ENCODE measurements around the gene BET1.
"Not testable (repeated sequence)": the region's sequence is repeated elsewhere in the genome, so short reads cannot be mapped to it uniquely, and the experiment has no call there.

BET1 gene

GRCh38 chr7:94004024-94004951 is at the start of gene BET1:
TSS of gene BET1 (minus strand) at chr7:94004355. CDS start at chr7:94004216, 139 bp downstream.
- DNase-seq (ENCODE audit: low spot score) = peak; percentile 94

DNA sequence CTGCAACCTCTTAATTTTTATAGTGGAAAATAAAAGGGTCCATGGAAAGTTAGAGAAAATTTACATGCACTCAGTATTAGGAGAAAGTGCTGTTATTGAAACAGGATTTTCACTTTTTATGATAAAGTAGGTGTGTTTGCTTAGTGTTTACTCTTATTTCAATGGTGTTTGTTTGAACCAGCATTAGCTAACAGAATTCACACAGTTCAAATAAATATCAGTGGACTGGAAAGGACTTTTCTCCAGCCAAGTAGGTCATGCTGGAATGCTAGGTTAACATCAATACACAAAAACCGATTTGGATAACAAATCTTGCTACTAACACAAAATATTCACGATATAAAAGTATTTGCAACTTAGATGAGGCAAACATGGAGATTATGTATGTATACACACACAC is 49.4 kb upstream of the BET1 start:
- no peak for DNase-seq (ENCODE audit: low spot score)

GRCh38 chr7:94052398-94053180 is 48.4 kb upstream of the BET1 start:
- DNase-seq (ENCODE audit: low spot score) = peak; percentile 39

DNA sequence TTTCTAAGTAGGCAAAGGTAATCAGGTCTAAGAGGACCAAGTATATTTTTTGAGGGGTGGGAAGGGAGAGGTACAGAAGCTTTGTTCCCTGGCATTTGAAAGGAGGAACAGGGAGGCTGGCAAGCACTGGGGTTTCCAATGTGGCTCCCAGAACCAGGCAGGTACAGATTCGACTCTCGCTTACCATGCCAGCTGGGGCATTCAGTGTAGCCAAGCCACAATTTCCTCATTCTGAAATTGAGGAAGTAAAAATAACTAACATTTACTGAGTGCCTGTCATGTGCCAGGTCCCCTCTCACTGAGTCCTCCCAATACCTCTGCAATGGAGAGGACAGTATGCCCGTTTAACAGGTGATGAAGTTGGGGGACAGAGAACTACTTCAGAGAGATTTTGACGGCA is 45.9 kb upstream of the BET1 start:
- DNase-seq (ENCODE audit: low spot score) = no peak

DNA sequence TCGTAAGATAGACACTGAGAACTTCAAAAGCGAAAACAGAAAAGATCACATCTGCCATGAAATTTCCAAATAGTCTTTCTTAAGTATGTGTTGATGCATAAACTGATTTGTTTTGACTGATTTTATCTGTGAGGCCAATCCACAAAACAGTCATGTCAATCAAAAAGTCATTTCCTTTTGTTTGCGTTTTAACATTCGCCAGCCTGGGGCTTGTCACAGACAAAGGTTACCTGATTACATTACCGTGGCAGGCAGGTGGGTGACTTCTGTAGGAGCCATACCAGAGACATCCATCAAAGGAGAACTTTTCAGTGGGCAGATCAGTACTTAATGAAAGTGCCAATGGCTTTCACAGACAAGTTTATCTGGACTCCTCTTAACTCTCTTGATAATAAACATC is 45.5 kb upstream of the BET1 start:
- DNase-seq (ENCODE audit: low spot score) = no peak

GRCh38 chr7:94048755-94049154 is 44.6 kb upstream of the BET1 start:
- no peak for DNase-seq (ENCODE audit: low spot score)

GRCh38 chr7:94047956-94048355 is 43.8 kb upstream of the BET1 start:
- DNase-seq (ENCODE audit: low spot score) = no peak

DNA sequence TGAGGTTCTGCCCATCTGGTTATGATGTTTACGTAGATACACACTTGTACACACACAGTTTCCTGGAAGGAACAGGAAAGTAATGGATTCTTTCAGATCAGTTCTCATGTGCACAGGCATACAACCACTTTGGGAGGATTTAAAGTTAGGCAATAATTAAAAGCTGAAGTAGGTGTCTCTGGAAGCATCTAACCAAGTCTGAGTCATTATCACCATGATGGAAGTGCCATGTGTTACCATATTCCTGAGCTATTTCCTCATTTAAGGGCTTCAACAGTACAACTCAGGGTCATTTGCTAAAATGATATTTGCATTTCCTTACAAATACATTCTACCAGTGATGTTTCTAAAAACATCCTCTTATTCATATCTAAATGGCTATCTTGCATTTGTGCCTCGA is 41.4 kb upstream of the BET1 start:
- DNase-seq (ENCODE audit: low spot score) = peak; percentile 73

GRCh38 chr7:94044806-94045205 is 40.7 kb upstream of the BET1 start:
- no peak for DNase-seq (ENCODE audit: low spot score)

DNA sequence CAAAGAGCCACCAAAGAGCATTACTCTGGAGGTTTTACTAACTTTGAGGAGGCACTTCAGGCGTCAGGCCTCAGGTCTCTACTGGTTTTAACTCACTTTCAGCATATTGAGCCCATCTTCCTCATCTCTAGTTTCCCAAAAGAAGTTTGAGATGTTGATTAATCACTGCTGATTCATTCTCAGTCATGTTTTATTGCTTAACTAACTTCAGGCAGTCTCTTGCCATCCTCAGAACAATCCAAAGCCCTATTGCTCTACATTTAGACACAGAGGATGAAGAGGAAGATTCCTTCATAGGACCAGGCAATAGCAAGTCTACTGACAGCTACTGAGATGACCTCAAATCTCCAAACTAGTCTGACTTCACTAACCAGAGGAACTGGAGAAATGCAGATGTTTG is 39.1 kb upstream of the BET1 start:
- peak; percentile 69 for DNase-seq (ENCODE audit: low spot score)

GRCh38 chr7:94042381-94042780 is 38.2 kb upstream of the BET1 start:
- DNase-seq (ENCODE audit: low spot score) = no peak

DNA sequence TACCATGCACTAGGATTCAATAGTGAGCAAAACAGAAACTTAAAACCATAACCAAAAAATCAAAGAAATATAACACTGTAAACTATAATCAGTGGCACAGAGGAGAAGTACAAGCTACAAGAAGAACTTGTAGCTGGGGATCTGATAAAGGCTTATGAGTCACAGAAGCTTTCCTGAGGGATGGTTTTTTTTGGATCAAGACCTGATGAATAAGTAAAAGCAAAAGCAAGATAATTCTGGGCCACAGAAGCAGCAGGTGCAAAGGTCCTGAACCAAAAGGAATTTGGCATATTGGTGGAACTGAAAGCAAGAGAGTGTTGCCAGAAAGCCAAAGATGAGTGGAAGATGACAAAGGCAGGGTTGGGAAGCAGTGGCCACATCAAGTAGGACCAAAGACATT is 37.4 kb upstream of the BET1 start:
- no peak for DNase-seq (ENCODE audit: low spot score)

DNA sequence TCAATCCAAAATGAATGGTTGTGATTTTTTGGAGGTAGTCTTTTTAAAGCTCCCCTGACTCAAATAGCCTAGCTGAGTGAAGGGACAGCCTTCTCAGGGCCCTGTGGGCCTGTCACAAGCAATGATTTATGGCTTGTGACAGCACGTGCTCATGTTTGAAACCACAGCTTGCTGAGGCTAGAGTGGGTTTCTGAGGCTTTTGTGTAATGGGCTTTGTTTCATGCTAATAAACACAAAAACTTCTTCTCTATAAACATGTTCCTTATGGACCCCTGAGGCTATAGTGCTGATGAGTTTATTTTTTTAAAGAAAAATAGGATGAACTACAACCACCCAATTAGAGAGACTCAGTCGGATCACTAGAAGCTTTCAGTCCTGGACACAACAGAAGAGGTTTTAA is 36.1 kb upstream of the BET1 start:
- DNase-seq (ENCODE audit: low spot score) = no peak

DNA sequence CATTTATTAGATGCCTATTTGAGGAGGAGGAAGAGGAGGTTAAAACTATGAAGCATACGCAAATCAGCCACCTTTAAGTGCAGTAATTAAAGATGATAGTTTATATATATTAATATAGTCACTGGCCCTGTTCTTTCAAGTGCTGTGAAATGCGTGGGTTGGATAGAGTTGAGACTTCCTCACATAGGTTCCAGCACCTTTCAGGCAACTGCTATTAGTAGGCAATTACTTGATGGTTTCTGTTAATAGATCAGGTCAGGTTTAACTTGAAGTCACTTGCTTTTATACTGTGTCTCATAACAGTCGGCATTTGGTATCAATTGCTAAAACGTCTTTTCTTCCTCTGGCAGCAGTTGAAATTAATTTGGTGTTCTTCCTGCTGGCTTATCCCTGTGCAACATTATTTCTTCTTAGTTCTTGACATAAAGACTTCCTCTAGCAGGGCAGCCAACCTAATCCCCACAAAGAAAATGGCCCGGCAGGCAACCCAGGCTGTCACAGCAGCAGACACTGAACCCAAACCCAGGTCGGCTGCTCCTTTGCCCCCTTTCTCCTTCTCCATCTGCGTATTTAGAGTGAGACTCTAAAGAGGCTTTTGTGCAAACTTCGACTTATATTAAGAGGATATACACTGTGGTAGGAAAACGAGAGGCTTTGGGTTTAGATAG is 35.3 kb upstream of the BET1 start:
- DNase-seq (ENCODE audit: low spot score) = no peak

- DNase-seq (ENCODE audit: low spot score) = no peak
These were observed 27.7 kb upstream of the BET1 start for GRCh38 chr7:94031865-94032264.

DNA sequence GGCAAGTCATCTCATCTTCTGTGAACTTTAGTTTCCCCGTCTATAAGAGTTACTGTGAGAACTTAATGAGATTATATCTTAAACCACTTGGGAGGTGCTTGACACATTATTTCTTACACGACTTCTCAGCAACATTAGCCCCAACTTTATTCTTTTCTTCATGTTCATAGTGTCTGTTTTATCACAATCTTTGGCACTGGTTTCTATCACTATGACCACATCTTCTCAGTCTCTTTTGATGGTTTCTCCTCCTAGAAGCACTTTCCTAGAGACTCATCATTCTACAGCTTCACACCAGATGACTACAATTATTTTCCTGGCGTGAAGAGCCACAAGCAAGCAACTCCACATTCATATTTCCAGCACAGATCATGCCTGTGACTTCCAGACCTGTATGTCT is 26.5 kb upstream of the BET1 start:
- DNase-seq (ENCODE audit: low spot score) = no peak

- DNase-seq (ENCODE audit: low spot score) = no peak
These were observed 25.8 kb upstream of the BET1 start for GRCh38 chr7:94029976-94030375.

- peak; percentile 37 for DNase-seq (ENCODE audit: low spot score)
These were observed 24.6 kb upstream of the BET1 start for GRCh38 chr7:94028768-94029167.

DNA sequence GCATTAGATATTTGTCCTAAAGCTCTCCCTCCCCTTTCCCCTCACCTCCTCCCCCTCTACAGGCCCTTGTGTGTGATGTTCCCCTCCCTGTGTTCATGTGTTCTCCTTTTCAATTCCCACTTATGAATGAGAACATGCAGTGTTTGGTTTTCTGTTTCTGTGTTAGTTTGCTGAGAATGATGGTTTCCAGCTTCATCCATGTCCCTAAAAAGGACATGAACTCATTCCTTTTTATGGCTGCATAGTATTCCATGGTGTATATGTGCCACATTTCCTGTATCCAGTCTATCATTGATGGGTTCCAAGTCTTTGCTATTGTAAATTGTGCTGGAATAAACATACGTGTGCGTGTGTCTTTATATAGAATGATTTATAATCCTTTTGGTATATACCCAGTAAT is 22.5 kb upstream of the BET1 start:
- not testable (repeated sequence) for DNase-seq (ENCODE audit: low spot score)

DNA sequence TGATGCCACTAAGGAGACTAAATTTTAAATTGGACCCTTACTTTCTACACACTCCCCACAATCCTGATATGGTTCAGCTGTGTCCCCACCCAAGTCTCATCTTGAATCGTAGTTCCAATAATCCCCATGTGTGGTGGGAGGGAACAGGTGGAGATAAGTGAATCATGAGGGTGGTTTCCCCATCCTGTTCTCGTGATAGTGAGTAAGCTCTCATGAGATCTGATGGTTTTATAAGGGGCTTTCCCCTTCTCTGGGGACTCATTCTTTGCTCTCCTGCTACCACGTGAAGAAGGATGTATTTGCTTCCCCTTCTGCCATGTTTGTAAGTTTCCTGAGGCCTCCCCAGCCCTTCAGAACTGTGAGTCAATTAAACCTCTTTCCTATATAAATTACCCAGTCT is 18.4 kb upstream of the BET1 start:
- peak; percentile 85 for DNase-seq (ENCODE audit: low spot score)

DNA sequence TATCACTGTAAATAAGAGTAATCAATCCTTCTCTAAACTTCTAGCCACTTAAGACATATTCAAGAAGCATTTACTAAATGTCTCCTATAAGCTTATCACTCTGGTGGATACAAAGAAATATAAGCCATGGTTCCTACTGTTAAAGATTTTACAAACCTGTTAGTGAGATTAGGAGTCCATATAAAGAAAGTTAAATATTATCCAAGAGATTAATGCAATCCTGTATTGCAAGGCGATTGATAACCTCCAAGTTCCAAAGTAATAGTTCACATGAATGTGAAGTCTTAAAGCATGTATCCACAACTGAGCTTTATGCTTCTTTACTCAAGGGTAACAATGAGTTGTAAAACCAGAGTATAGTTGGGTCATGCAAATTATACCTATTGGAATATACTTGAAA is 12.6 kb upstream of the BET1 start:
- no peak for DNase-seq (ENCODE audit: low spot score)

GRCh38 chr7:94015538-94015937 is 11.4 kb upstream of the BET1 start:
- DNase-seq (ENCODE audit: low spot score) = no peak

GRCh38 chr7:94012746-94013145 is 8.6 kb upstream of the BET1 start:
- no peak for DNase-seq (ENCODE audit: low spot score)
